WTC11 (cell line): ENCODE measurements around the gene FALEC.

Experiments
- TF ChIP-seq, protein P1 (sequence below): fragments of 200-600 bp; IDR thresholded peaks from 2 replicates; pipeline ENCODE4 v1.8.0; 2022; ENCODE audit warnings: antibody characterized with exemption
- TF ChIP-seq, protein P2 (sequence below): sonication (generic); formaldehyde crosslinking; IDR thresholded peaks from 2 replicates; pipeline ENCODE4 v1.8.1; 2022; ENCODE audit warnings: mild to moderate bottlenecking, missing genetic modification reagents, moderate library complexity, borderline replicate concordance

GRCh38 chr1:150544204-150544603 lies 28.7 kb downstream of the FALEC start:
- TF ChIP-seq, protein P1, sequence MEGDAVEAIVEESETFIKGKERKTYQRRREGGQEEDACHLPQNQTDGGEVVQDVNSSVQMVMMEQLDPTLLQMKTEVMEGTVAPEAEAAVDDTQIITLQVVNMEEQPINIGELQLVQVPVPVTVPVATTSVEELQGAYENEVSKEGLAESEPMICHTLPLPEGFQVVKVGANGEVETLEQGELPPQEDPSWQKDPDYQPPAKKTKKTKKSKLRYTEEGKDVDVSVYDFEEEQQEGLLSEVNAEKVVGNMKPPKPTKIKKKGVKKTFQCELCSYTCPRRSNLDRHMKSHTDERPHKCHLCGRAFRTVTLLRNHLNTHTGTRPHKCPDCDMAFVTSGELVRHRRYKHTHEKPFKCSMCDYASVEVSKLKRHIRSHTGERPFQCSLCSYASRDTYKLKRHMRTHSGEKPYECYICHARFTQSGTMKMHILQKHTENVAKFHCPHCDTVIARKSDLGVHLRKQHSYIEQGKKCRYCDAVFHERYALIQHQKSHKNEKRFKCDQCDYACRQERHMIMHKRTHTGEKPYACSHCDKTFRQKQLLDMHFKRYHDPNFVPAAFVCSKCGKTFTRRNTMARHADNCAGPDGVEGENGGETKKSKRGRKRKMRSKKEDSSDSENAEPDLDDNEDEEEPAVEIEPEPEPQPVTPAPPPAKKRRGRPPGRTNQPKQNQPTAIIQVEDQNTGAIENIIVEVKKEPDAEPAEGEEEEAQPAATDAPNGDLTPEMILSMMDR = no peak
- TF ChIP-seq, protein P2, sequence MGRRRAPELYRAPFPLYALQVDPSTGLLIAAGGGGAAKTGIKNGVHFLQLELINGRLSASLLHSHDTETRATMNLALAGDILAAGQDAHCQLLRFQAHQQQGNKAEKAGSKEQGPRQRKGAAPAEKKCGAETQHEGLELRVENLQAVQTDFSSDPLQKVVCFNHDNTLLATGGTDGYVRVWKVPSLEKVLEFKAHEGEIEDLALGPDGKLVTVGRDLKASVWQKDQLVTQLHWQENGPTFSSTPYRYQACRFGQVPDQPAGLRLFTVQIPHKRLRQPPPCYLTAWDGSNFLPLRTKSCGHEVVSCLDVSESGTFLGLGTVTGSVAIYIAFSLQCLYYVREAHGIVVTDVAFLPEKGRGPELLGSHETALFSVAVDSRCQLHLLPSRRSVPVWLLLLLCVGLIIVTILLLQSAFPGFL (CRISPR knock-in tag) = no peak
